Activated CD4-positive, CD25-positive, alpha-beta regulatory T cell (primary cell): Measurements from ENCODE around the gene DNAJC6.

Source experiments
- DNase-seq, 4 experiments: peaks; one replicate each; lab custom pipeline; 2025; lab: John Stamatoyannopoulos, UW

Gene DNAJC6

GRCh38 chr1:65292861-65293593, 16.3 kb upstream of the DNAJC6 start:
- no peak for DNase-seq

GRCh38 chr1:65297706-65298105, 11.6 kb upstream of the DNAJC6 start:
- DNase-seq: no peak

- DNase-seq: no peak
Measured at GRCh38 chr1:65299328-65299727, 10.0 kb upstream of the DNAJC6 start.

- DNase-seq: no peak
Measured at GRCh38 chr1:65308781-65309303, 501 bp upstream of the DNAJC6 start.

GRCh38 chr1:65310078-65310587, 790 bp downstream of the DNAJC6 start:
- no peak for DNase-seq

GRCh38 chr1:65311760-65312159, 2.4 kb downstream of the DNAJC6 start:
- DNase-seq: no peak

GRCh38 chr1:65316233-65316632, 6.9 kb downstream of the DNAJC6 start:
- no peak for DNase-seq

GRCh38 chr1:65317866-65318653, 8.7 kb downstream of the DNAJC6 start:
- DNase-seq: no peak

- no peak for DNase-seq
Measured at GRCh38 chr1:65319141-65319540, 9.8 kb downstream of the DNAJC6 start.

GRCh38 chr1:65319754-65320153, 10.4 kb downstream of the DNAJC6 start:
- DNase-seq: no peak

- DNase-seq: no peak
Measured at GRCh38 chr1:65321879-65322278, 12.5 kb downstream of the DNAJC6 start.

- no peak for DNase-seq
Measured at GRCh38 chr1:65323246-65323645, 13.9 kb downstream of the DNAJC6 start.

GRCh38 chr1:65330021-65330420, 20.7 kb downstream of the DNAJC6 start:
- no peak for DNase-seq

GRCh38 chr1:65330822-65331221, 21.5 kb downstream of the DNAJC6 start:
- DNase-seq: no peak

GRCh38 chr1:65332821-65333220, 23.5 kb downstream of the DNAJC6 start:
- no peak for DNase-seq

- DNase-seq: no peak
Measured at GRCh38 chr1:65334081-65334480, 24.7 kb downstream of the DNAJC6 start.

GRCh38 chr1:65339866-65340468, 30.6 kb downstream of the DNAJC6 start:
- DNase-seq: no peak

GRCh38 chr1:65341381-65341780, 32.0 kb downstream of the DNAJC6 start:
- DNase-seq: no peak

GRCh38 chr1:65343286-65343685, 33.9 kb downstream of the DNAJC6 start:
- no peak for DNase-seq

- no peak for DNase-seq
Measured at GRCh38 chr1:65344171-65344814, 35.0 kb downstream of the DNAJC6 start.

GRCh38 chr1:65346190-65346589, 36.8 kb downstream of the DNAJC6 start:
- DNase-seq: no peak
